ENCODE data around the gene NBAS.

DNA sequence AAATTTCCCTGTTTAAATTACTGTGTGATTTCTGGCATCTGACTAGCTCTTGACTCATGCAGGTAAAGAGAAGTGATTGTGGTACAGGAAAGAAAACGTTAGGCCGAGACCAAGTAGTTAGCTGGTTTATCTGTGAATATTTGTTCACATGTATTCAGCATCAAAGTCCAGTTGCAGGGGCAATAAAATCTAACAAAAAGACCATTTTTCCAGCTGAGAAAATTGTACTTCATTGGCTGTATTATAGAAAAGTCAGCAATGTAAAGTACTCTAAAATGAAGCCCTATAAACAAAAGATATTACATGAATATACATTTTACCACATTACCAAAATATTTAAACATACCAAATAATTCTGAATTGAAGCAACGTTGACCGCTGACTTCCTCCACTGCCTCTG is 88.3 kb downstream of the NBAS start:
- no peak for TF ChIP-seq BHLHE40 (IDR thresholded peaks at IDR 0.05; ENCODE audit: low read depth, low read length)
- TF ChIP-seq POLR2A (IDR thresholded peaks at IDR 0.05; ENCODE audit: low read depth, low read length): no peak
- TF ChIP-seq SMC3 (IDR thresholded peaks at IDR 0.05; ENCODE audit: low read depth, low read length): no peak
- TF ChIP-seq, protein P1, sequence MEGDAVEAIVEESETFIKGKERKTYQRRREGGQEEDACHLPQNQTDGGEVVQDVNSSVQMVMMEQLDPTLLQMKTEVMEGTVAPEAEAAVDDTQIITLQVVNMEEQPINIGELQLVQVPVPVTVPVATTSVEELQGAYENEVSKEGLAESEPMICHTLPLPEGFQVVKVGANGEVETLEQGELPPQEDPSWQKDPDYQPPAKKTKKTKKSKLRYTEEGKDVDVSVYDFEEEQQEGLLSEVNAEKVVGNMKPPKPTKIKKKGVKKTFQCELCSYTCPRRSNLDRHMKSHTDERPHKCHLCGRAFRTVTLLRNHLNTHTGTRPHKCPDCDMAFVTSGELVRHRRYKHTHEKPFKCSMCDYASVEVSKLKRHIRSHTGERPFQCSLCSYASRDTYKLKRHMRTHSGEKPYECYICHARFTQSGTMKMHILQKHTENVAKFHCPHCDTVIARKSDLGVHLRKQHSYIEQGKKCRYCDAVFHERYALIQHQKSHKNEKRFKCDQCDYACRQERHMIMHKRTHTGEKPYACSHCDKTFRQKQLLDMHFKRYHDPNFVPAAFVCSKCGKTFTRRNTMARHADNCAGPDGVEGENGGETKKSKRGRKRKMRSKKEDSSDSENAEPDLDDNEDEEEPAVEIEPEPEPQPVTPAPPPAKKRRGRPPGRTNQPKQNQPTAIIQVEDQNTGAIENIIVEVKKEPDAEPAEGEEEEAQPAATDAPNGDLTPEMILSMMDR (conservative IDR thresholded peaks at IDR 0.05; ENCODE audit: low read depth, low read length): no peak
- TF ChIP-seq RAD21 (IDR thresholded peaks at IDR 0.05; ENCODE audit: low read length): no peak
- no peak for TF ChIP-seq MAFK (IDR thresholded peaks at IDR 0.05; ENCODE audit: low read depth, low read length)

Data from IMR-90 (cell line).